PC-3 (cell line): ENCODE data around the gene PIGO.

Experiments used
- EZH2 ChIP-seq: fragments of 300-600 bp; sonication (generic); IDR thresholded peaks from one replicate; pipeline ENCODE4 v1.6.1; 2017; ENCODE audit warnings: antibody characterized with exemption, mild to moderate bottlenecking, low read length; ENCODE audit not compliant: unreplicated experiment
- EZH2phosphoT487 ChIP-seq: fragments of 300-600 bp; sonication (generic); IDR thresholded peaks from 2 replicates; pipeline ENCODE4 v1.6.1; 2018; ENCODE audit warnings: mild to moderate bottlenecking, antibody characterized with exemption, low read length, borderline replicate concordance
- TF ChIP-seq, protein P1 (sequence below): fragments of 300-600 bp; sonication (generic); conservative IDR thresholded peaks from 2 replicates; pipeline ENCODE4 v1.5.1; 2017; ENCODE audit warnings: antibody characterized with exemption, low read depth, mild to moderate bottlenecking, low read length

DNA sequence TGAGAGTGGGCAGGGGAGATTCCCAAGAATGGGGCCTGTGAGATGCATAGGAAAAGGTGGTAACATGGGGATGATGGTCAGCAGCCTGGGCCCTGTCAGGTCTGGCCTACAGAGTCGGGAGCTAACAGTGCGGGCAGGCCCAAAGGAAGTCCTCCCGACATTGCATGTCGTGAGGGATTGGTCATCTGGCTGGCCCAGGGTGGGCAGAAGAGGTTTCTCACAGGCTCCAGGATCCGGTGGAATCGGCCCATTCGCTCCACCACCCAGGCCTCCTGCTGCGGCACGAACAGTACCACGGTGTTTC, 6.0 kb upstream of the PIGO start:
- TF ChIP-seq, protein P1, sequence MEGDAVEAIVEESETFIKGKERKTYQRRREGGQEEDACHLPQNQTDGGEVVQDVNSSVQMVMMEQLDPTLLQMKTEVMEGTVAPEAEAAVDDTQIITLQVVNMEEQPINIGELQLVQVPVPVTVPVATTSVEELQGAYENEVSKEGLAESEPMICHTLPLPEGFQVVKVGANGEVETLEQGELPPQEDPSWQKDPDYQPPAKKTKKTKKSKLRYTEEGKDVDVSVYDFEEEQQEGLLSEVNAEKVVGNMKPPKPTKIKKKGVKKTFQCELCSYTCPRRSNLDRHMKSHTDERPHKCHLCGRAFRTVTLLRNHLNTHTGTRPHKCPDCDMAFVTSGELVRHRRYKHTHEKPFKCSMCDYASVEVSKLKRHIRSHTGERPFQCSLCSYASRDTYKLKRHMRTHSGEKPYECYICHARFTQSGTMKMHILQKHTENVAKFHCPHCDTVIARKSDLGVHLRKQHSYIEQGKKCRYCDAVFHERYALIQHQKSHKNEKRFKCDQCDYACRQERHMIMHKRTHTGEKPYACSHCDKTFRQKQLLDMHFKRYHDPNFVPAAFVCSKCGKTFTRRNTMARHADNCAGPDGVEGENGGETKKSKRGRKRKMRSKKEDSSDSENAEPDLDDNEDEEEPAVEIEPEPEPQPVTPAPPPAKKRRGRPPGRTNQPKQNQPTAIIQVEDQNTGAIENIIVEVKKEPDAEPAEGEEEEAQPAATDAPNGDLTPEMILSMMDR: no peak
- TF ChIP-seq EZH2 (no peak), EZH2phosphoT487 (no peak)
